ENCODE results near the gene CAPN8. TPM values are rescaled to one million over a fixed set of nuclear protein-coding genes. Genes with fewer than 3 reads are reported as not detected.
A peak's percentile ranks its signal among the peaks of the same experiment; 100 is the strongest.

CAPN8 gene
- total RNA-seq, 2 donors from 2014 or later: 0.21 TPM; not detected in 1

GRCh38 chr1:223513309-223513708 lies 152.2 kb downstream of the CAPN8 start:
- intact Hi-C loops (cut with DNase I): no loop called here
- DNase-seq (no peak), ATAC-seq (no peak)

GRCh38 chr1:223512057-223512456 lies 153.4 kb downstream of the CAPN8 start:
- no peak for DNase-seq
- no peak for ATAC-seq
- intact Hi-C loops (cut with DNase I): no loop called here

- no peak for DNase-seq
- intact Hi-C loops (cut with DNase I): no loop called here
- no peak for ATAC-seq
Measured at GRCh38 chr1:223508796-223509195, 156.7 kb downstream of the CAPN8 start.

- peak in 1 of 2 donors; percentile 46 for ATAC-seq
- intact Hi-C loops (cut with DNase I): no loop called here
- DNase-seq: no peak
Measured at GRCh38 chr1:223504741-223505140, 160.8 kb downstream of the CAPN8 start.

DNA sequence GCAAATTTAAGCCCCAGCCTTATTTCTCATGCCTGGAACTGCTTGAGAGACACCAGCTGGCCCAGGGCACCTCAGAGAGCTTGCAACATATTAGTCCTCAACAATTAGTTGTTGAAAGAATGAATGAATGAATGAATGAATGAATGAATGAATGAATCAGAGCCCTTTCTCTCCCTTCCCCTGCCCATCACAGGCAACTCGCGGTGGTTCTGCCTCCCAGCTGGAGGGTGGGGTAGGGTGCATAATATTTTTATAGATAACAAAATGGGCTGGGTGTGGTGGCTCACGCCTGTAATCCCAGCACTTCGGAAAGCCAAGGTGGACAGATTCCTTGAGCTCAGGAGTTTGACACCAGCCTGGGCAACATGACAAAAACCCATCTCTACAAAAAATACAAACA lies 162.2 kb downstream of the CAPN8 start:
- intact Hi-C loops (cut with DNase I): no loop called here
- ATAC-seq (no peak), DNase-seq (no peak)

DNA sequence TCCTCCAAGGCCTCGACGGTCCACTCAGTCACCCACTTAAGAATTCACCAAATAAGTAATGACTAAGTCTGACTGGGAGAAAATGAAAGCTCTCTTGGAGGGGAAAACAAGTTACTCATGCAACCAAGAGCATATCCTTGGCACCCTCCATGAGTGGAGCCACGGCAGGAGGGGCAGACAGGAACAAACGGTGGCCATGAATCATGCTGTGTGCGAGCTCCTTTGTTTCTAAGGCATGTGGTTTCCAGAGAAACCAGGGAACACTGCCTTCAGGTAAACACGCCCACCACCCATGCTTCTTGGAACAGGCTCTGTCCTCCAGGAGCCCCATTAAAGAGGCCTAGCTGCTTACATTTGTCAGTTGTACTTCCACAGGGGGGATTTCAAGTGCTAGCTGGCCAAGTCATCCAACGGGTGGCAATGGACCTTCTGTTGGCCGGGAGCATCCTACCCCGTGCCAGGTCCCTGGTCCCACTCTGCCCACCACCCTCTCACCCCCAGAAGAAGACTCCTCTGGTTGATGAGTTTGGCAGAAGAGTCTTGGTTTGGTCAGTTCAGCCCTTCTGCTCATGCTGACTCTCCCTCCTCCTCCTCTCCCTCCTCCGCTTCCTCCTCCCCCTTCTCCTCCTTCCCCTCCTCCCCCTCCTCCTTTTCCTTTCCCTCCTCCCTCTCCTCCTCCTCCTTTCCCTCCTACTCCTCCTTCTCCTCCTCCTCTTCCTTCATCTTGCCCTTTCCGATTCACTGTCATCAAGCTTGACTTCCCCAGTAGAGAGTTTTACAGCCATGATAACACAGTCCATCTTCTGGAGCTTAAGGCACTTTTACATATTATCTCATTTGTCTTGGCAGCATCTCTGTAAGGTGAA lies 164.7 kb downstream of the CAPN8 start:
- ATAC-seq: peak in 1 of 2 donors; percentile 75
- intact Hi-C loops (cut with DNase I): no loop called here
- no peak for DNase-seq

GRCh38 chr1:223496883-223497282 lies 168.6 kb downstream of the CAPN8 start:
- intact Hi-C loops (cut with DNase I): no loop called here
- DNase-seq (no peak), ATAC-seq (no peak)

GRCh38 chr1:223494926-223495645 lies 170.4 kb downstream of the CAPN8 start:
- no peak for DNase-seq
- ATAC-seq: no peak
- intact Hi-C loops (cut with DNase I): no loop called here

GRCh38 chr1:223492044-223492443 lies 173.5 kb downstream of the CAPN8 start:
- no peak for DNase-seq
- no peak for ATAC-seq
- intact Hi-C loops (cut with DNase I): no loop called here

Other genes starting within 250 kb of the CAPN8 start
- 100 to 1,000 TPM in 1 of 2 donors, 10 to 100 TPM in 1; 89.1 to 107 TPM for gene CAPN2, start 46.8 kb upstream of the CAPN8 start, total RNA-seq
- 10 to 100 TPM; 24.0 to 26.9 TPM for gene TP53BP2, start 180.2 kb upstream of the CAPN8 start, total RNA-seq

Measured in left cardiac atrium (tissue), 4 donors.